ENCODE measurements around the gene CSMD2. TPM values are rescaled to one million over a fixed set of nuclear protein-coding genes. Genes with fewer than 3 reads are reported as not detected.

Gene CSMD2
- total RNA-seq, 5 donors from 2014 or later (not counting 1 experiment from before 2014, with no cell fraction given) = 0.03 TPM; not detected in 4

- Mint-ChIP-seq H3K27me3 (peaks cover 5 to 14% of the 10 kb centered on the region in 2 donors), H3K36me3 (no peaks in the 10 kb centered on the region), H3K4me3 (no peak overlapping the region), H3K9me3 (no peaks in the 10 kb centered on the region), H3K27ac (no peak overlapping the region), H3K4me1 (no peaks in the 10 kb centered on the region)
- POLR2A ChIA-PET = no interaction called here
- 89% methylated on average over 5 of the region's 5 CpGs for WGBS (ENCODE audit: insufficient coverage)
- Histone ChIP-seq H3K9me3 (no peaks in the 10 kb centered on the region), H3K4me1 (ENCODE audit: control insufficient read depth in 1 of 2, extremely low read depth in 1 of 2, insufficient read depth in 2 of 2, low read length in 2 of 2) (no peaks in the 10 kb centered on the region), H3K36me3 (ENCODE audit: control insufficient read depth in 2 of 2, extremely low read depth in 1 of 2, insufficient read depth in 1 of 2, low read length in 1 of 2) (no peaks in the 10 kb centered on the region), H3K4me3 (ENCODE audit: control insufficient read depth in 1 of 2, extremely low read depth in 1 of 2, low read length in 1 of 2) (no peak overlapping the region), H3K27me3 (replicated peaks in 1 of 2; ENCODE audit: control insufficient read depth in 2 of 2, extremely low read depth in 1 of 2, insufficient read depth in 2 of 2, low read length in 1 of 2) (peaks cover 0 to 9% of the 10 kb centered on the region in 2 experiments), H3K27ac (ENCODE audit: low read length) (no peak overlapping the region)
- no peak for DNase-seq
- ATAC-seq (replicated peaks in 1 of 4) = no peak
- CTCF ChIA-PET = no interaction called here
Measured at GRCh38 chr1:33996281-33996680, 168.7 kb downstream of the CSMD2 start.

DNA sequence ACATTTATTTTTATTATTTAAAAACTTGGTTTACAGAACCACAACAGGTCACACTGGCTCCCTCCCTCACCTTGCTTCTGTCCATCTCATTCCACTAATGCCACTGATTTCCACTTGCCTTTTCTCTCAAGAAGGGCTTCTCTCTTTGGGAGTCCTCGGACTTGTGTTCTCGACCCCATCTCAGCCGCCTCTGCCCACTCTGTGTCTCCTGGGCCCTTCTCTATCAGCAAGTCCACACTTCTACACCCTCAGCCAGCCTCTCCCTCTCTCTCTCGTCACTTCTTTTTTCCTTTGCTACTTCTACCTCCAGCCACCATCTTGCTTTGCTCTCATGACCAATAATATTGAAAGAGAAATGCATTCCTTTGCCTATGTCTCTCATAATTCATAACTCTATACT, 171.7 kb downstream of the CSMD2 start:
- no peaks in the 10 kb centered on the region for H3K36me3 ChIP-seq (ENCODE audit: control insufficient read depth in 2 of 2, extremely low read depth in 1 of 2, insufficient read depth in 1 of 2, low read length in 1 of 2)
- no peak overlapping the region for H3K27ac Mint-ChIP-seq
- DNase-seq = no peak
- no peak overlapping the region for H3K4me3 Mint-ChIP-seq
- no peaks in the 10 kb centered on the region for H3K36me3 Mint-ChIP-seq
- ChIA-PET CTCF (no interaction called here), POLR2A (no interaction called here)
- peaks cover 10 to 12% of the 10 kb centered on the region in 2 donors for H3K27me3 Mint-ChIP-seq
- WGBS (ENCODE audit: insufficient coverage) = 55% methylated on average over 3 of the region's 4 CpGs
- no peaks in the 10 kb centered on the region for H3K4me1 ChIP-seq (ENCODE audit: control insufficient read depth in 1 of 2, extremely low read depth in 1 of 2, insufficient read depth in 2 of 2, low read length in 2 of 2)
- H3K27me3 ChIP-seq (replicated peaks in 1 of 2; ENCODE audit: control insufficient read depth in 2 of 2, extremely low read depth in 1 of 2, insufficient read depth in 2 of 2, low read length in 1 of 2) = peaks cover 0 to 11% of the 10 kb centered on the region in 2 experiments
- H3K4me1 Mint-ChIP-seq = no peaks in the 10 kb centered on the region
- H3K9me3 Mint-ChIP-seq = no peaks in the 10 kb centered on the region
- no peak overlapping the region for H3K27ac ChIP-seq (ENCODE audit: low read length)
- H3K9me3 ChIP-seq = no peaks in the 10 kb centered on the region
- ATAC-seq (replicated peaks in 1 of 4) = no peak
- H3K4me3 ChIP-seq (ENCODE audit: control insufficient read depth in 1 of 2, extremely low read depth in 1 of 2, low read length in 1 of 2) = no peak overlapping the region

- DNase-seq (no peak), ATAC-seq (replicated peaks in 1 of 4) (no peak)
- no peaks in the 10 kb centered on the region for H3K36me3 Mint-ChIP-seq
- ChIA-PET CTCF (interaction anchor here in 1 of 2 donors (0.7 kb wide), 1 partner anchor 241 kb away, joined by 5 read pairs; no protein-coding TSS in a partner anchor), POLR2A (no interaction called here)
- H3K27me3 Mint-ChIP-seq = peaks cover 6 to 14% of the 10 kb centered on the region in 2 donors
- H3K4me3 ChIP-seq (ENCODE audit: control insufficient read depth in 1 of 2, extremely low read depth in 1 of 2, low read length in 1 of 2) = no peak overlapping the region
- peaks cover 0 to 9% of the 10 kb centered on the region in 2 experiments for H3K27me3 ChIP-seq (replicated peaks in 1 of 2; ENCODE audit: control insufficient read depth in 2 of 2, extremely low read depth in 1 of 2, insufficient read depth in 2 of 2, low read length in 1 of 2)
- no peaks in the 10 kb centered on the region for H3K9me3 Mint-ChIP-seq
- H3K9me3 ChIP-seq = no peaks in the 10 kb centered on the region
- H3K27ac ChIP-seq (ENCODE audit: low read length) = no peak overlapping the region
- no peaks in the 10 kb centered on the region for H3K36me3 ChIP-seq (ENCODE audit: control insufficient read depth in 2 of 2, extremely low read depth in 1 of 2, insufficient read depth in 1 of 2, low read length in 1 of 2)
- no CpG with 5 or more reads among the region's 3 CpGs for WGBS (ENCODE audit: insufficient coverage)
- H3K4me3 Mint-ChIP-seq = no peak overlapping the region
- no peak overlapping the region for H3K27ac Mint-ChIP-seq
- H3K4me1 Mint-ChIP-seq = no peaks in the 10 kb centered on the region
- H3K4me1 ChIP-seq (ENCODE audit: control insufficient read depth in 1 of 2, extremely low read depth in 1 of 2, insufficient read depth in 2 of 2, low read length in 2 of 2) = no peaks in the 10 kb centered on the region
Measured at GRCh38 chr1:33990281-33990680, 174.7 kb downstream of the CSMD2 start.

DNA sequence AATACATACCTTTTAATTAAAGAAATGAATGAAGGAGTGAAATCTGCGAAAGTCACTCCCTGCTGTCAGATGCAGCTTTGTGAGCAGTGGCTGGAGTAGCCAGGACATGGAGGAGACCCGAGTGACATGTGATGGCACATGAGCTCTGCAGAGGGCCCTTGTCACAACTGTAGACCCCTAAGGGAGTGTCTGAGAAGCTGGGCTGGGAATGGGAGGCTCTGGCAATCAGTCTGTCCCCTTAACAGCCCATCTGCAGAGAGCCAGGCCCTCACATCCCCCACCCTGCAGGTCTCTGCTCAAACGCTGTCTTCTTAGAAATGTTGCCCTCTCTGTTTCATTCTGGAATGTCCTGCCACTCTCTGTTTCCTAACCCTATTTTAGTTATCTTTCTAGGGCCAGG, 176.9 kb downstream of the CSMD2 start:
- H3K36me3 Mint-ChIP-seq = no peaks in the 10 kb centered on the region
- H3K27me3 Mint-ChIP-seq = peaks cover 3 to 14% of the 10 kb centered on the region in 2 donors
- H3K4me1 Mint-ChIP-seq = no peaks in the 10 kb centered on the region
- Histone ChIP-seq H3K36me3 (ENCODE audit: control insufficient read depth in 2 of 2, extremely low read depth in 1 of 2, insufficient read depth in 1 of 2, low read length in 1 of 2) (no peaks in the 10 kb centered on the region), H3K27me3 (replicated peaks in 1 of 2; ENCODE audit: control insufficient read depth in 2 of 2, extremely low read depth in 1 of 2, insufficient read depth in 2 of 2, low read length in 1 of 2) (peaks cover 0 to 10% of the 10 kb centered on the region in 2 experiments), H3K9me3 (no peaks in the 10 kb centered on the region), H3K4me1 (ENCODE audit: control insufficient read depth in 1 of 2, extremely low read depth in 1 of 2, insufficient read depth in 2 of 2, low read length in 2 of 2) (no peaks in the 10 kb centered on the region), H3K4me3 (ENCODE audit: control insufficient read depth in 1 of 2, extremely low read depth in 1 of 2, low read length in 1 of 2) (no peak overlapping the region), H3K27ac (ENCODE audit: low read length) (no peak overlapping the region)
- CTCF ChIA-PET = no interaction called here
- no peaks in the 10 kb centered on the region for H3K9me3 Mint-ChIP-seq
- H3K27ac Mint-ChIP-seq = no peak overlapping the region
- no peak overlapping the region for H3K4me3 Mint-ChIP-seq
- POLR2A ChIA-PET = no interaction called here
- no CpG with 5 or more reads among the region's 3 CpGs for WGBS (ENCODE audit: insufficient coverage)
- ATAC-seq (replicated peaks in 1 of 4) (no peak), DNase-seq (no peak)

- DNase-seq = no peak
- Histone ChIP-seq H3K9me3 (no peaks in the 10 kb centered on the region), H3K36me3 (ENCODE audit: control insufficient read depth in 2 of 2, extremely low read depth in 1 of 2, insufficient read depth in 1 of 2, low read length in 1 of 2) (no peaks in the 10 kb centered on the region), H3K4me3 (ENCODE audit: control insufficient read depth in 1 of 2, extremely low read depth in 1 of 2, low read length in 1 of 2) (no peak overlapping the region), H3K4me1 (ENCODE audit: control insufficient read depth in 1 of 2, extremely low read depth in 1 of 2, insufficient read depth in 2 of 2, low read length in 2 of 2) (no peaks in the 10 kb centered on the region), H3K27ac (ENCODE audit: low read length) (no peak overlapping the region), H3K27me3 (replicated peaks in 1 of 2; ENCODE audit: control insufficient read depth in 2 of 2, extremely low read depth in 1 of 2, insufficient read depth in 2 of 2, low read length in 1 of 2) (peaks cover 0 to 11% of the 10 kb centered on the region in 2 experiments)
- ATAC-seq (replicated peaks in 1 of 4) = no peak
- H3K9me3 Mint-ChIP-seq = no peaks in the 10 kb centered on the region
- ChIA-PET POLR2A (no interaction called here), CTCF (no interaction called here)
- peaks cover 15 to 24% of the 10 kb centered on the region in 2 donors for H3K27me3 Mint-ChIP-seq
- no peaks in the 10 kb centered on the region for H3K4me1 Mint-ChIP-seq
- H3K27ac Mint-ChIP-seq = no peak overlapping the region
- no peak overlapping the region for H3K4me3 Mint-ChIP-seq
- 79% methylated on average over 2 of the region's 5 CpGs for WGBS (ENCODE audit: insufficient coverage)
- H3K36me3 Mint-ChIP-seq = no peaks in the 10 kb centered on the region
Measured at GRCh38 chr1:33986390-33987095, 178.5 kb downstream of the CSMD2 start.

DNA sequence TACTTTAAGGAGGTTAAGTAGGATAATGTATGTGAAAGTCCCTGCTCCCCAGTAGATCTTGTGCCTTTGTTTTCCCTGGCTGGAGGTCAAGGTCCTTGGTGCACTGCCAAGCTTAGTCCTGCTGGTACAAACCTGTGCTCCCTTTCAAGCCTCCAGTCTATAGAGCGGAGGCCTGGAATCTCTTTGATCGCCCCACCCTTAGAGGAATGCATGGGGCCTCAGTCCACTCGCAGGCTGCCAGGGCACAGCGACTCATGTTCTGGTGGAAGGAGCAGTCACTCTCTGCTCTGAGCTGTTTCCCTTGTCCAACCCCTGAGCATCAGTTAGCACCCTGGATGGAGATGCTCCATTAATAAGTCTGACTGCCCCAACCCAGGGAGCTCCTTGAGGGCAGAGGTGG, 179.4 kb downstream of the CSMD2 start:
- ChIA-PET POLR2A (no interaction called here), CTCF (no interaction called here)
- no peaks in the 10 kb centered on the region for H3K9me3 Mint-ChIP-seq
- WGBS (ENCODE audit: insufficient coverage) = 89% methylated on average over 4 of the region's 4 CpGs
- peaks cover 0 to 9% of the 10 kb centered on the region in 2 experiments for H3K27me3 ChIP-seq (replicated peaks in 1 of 2; ENCODE audit: control insufficient read depth in 2 of 2, extremely low read depth in 1 of 2, insufficient read depth in 2 of 2, low read length in 1 of 2)
- H3K27me3 Mint-ChIP-seq = peaks cover 21 to 26% of the 10 kb centered on the region in 2 donors
- H3K27ac Mint-ChIP-seq = no peak overlapping the region
- no peaks in the 10 kb centered on the region for H3K36me3 Mint-ChIP-seq
- no peak for ATAC-seq (replicated peaks in 1 of 4)
- H3K9me3 ChIP-seq = no peaks in the 10 kb centered on the region
- no peak overlapping the region for H3K27ac ChIP-seq (ENCODE audit: low read length)
- no peak overlapping the region for H3K4me3 Mint-ChIP-seq
- no peaks in the 10 kb centered on the region for H3K4me1 Mint-ChIP-seq
- DNase-seq = no peak
- H3K4me1 ChIP-seq (ENCODE audit: control insufficient read depth in 1 of 2, extremely low read depth in 1 of 2, insufficient read depth in 2 of 2, low read length in 2 of 2) = no peaks in the 10 kb centered on the region
- no peak overlapping the region for H3K4me3 ChIP-seq (ENCODE audit: control insufficient read depth in 1 of 2, extremely low read depth in 1 of 2, low read length in 1 of 2)
- H3K36me3 ChIP-seq (ENCODE audit: control insufficient read depth in 2 of 2, extremely low read depth in 1 of 2, insufficient read depth in 1 of 2, low read length in 1 of 2) = no peaks in the 10 kb centered on the region
